ENCODE results near the gene DOK6. TPM values are rescaled to one million over a fixed set of nuclear protein-coding genes. Genes with fewer than 3 reads are reported as not detected.
A peak's percentile ranks its signal among the peaks of the same experiment; 100 is the strongest.

The DOK6 gene
- total and polyA plus RNA-seq, 2 of the 13 experiments (the other 11 are each of a cell fraction or from before 2014, with no cell fraction given): 17.0 to 17.2 TPM

- no peak for TF ChIP-seq NFAT5 (CRISPR knock-in tag; IDR thresholded peaks at IDR 0.05)
- TF ChIP-seq DBP (CRISPR knock-in tag; IDR thresholded peaks at IDR 0.05; ENCODE audit: not compliant biosample characterization): no peak
- TF ChIP-seq PRDM15 (CRISPR knock-in tag; IDR thresholded peaks at IDR 0.05): peak; percentile 38; the same call in 1 of the 2 replicates
- TF ChIP-seq ZNF543 (CRISPR knock-in tag; IDR thresholded peaks at IDR 0.05): no peak
- no peak for TF ChIP-seq ZNF782 (CRISPR knock-in tag; IDR thresholded peaks at IDR 0.05; ENCODE audit: borderline replicate concordance)
- TF ChIP-seq ARNT (IDR thresholded peaks at IDR 0.05): no peak
- TF ChIP-seq ZMYM3 (CRISPR knock-in tag; IDR thresholded peaks at IDR 0.05): peak; percentile 61; the same call in 1 of the 2 replicates
- peak; percentile 98 for TF ChIP-seq SALL1 (CRISPR knock-in tag; IDR thresholded peaks at IDR 0.05)
- TF ChIP-seq ZNF260 (CRISPR knock-in tag; IDR thresholded peaks at IDR 0.05; ENCODE audit: borderline replicate concordance, low read depth): no peak
- no peak for TF ChIP-seq TAF15 (IDR thresholded peaks at IDR 0.05; ENCODE audit: low read depth, low read length, poor library complexity, severe bottlenecking)
- no peak for TF ChIP-seq NBN (conservative IDR thresholded peaks at IDR 0.05)
- TF ChIP-seq MTF2 (CRISPR knock-in tag; IDR thresholded peaks at IDR 0.05; ENCODE audit: borderline replicate concordance): no peak
- TF ChIP-seq AKNA (CRISPR knock-in tag; IDR thresholded peaks at IDR 0.05; ENCODE audit: borderline replicate concordance): no peak
- TF ChIP-seq ELF4 (CRISPR knock-in tag; IDR thresholded peaks at IDR 0.05; ENCODE audit: borderline replicate concordance): no peak
Measured at GRCh38 chr18:69752737-69753380, 352.2 kb downstream of the DOK6 start (continued).
